GM23338 (cell line): ENCODE results near the gene GRID2. TPM values are rescaled to one million over a fixed set of nuclear protein-coding genes. Genes with fewer than 3 reads are reported as not detected.

Experiments
- ATAC-seq: fragments of 200-7000 bp; cut with Tn5 transposase; 3 replicates; pipeline ENCODE4 v1.9.1; 2020
- DNase-seq: peaks from one replicate; pipeline ENCODE4 v3.0.0-alpha.2; 2015; ENCODE audit warnings: low spot score
- H2AFZ ChIP-seq: fragments of 200-600 bp; sonication (generic); 2 replicates; pipeline ENCODE4 v1.8.0; 2016; ENCODE audit warnings: antibody characterized with exemption, mild to moderate bottlenecking, moderate library complexity
- H3F3A ChIP-seq: fragments of 200-600 bp; sonication (generic); replicated peaks from 2 replicates; pipeline ENCODE4 v1.8.0; 2017; ENCODE audit warnings: antibody characterized with exemption, mixed run types, low read depth
- H3K27ac ChIP-seq: fragments of 200-600 bp; sonication (generic); 2 replicates; pipeline ENCODE4 v1.6.1; 2016; ENCODE audit warnings: low read depth
- H3K27me3 ChIP-seq: fragments of 200-600 bp; sonication (generic); 2 replicates; pipeline ENCODE4 v1.8.0; 2016; ENCODE audit warnings: mild to moderate bottlenecking, mixed run types, moderate library complexity; ENCODE audit not compliant: insufficient read depth
- H3K36me3 ChIP-seq: fragments of 200-600 bp; sonication (generic); 2 replicates; pipeline ENCODE4 v1.8.0; 2016; ENCODE audit warnings: mild to moderate bottlenecking; ENCODE audit not compliant: insufficient read depth
- H3K4me1 ChIP-seq: fragments of 200-600 bp; sonication (generic); 2 replicates; pipeline ENCODE4 v1.8.0; 2016; ENCODE audit warnings: mild to moderate bottlenecking, moderate library complexity; ENCODE audit not compliant: insufficient read depth
- H3K4me2 ChIP-seq: fragments of 200-600 bp; sonication (generic); 2 replicates; pipeline ENCODE4 v1.7.1; 2017; ENCODE audit warnings: mixed run types
- H3K4me3 ChIP-seq: fragments of 200-600 bp; sonication (generic); 2 replicates; pipeline ENCODE4 v1.6.1; 2016; ENCODE audit warnings: mixed run types
- H3K79me2 ChIP-seq: fragments of 200-600 bp; sonication (generic); replicated peaks from 2 replicates; pipeline ENCODE4 v1.8.0; 2017; ENCODE audit warnings: mild to moderate bottlenecking; ENCODE audit not compliant: insufficient read depth
- H3K9me2 ChIP-seq: fragments of 200-600 bp; sonication (generic); 2 replicates; pipeline ENCODE4 v1.8.0; 2017; ENCODE audit not compliant: insufficient read depth
- H4K20me1 ChIP-seq: fragments of 200-600 bp; sonication (generic); replicated peaks from 2 replicates; pipeline ENCODE4 v1.8.0; 2017; ENCODE audit warnings: mild to moderate bottlenecking; ENCODE audit not compliant: insufficient read depth
- H3K27ac Mint-ChIP-seq: 2 replicates; pipeline ENCODE4 v1.8.0; 2020; ENCODE audit warnings: inconsistent platforms, mild to moderate bottlenecking, moderate library complexity, mixed read lengths
- H3K27me3 Mint-ChIP-seq: 3 replicates; pipeline ENCODE4 v1.8.0; 2022; ENCODE audit warnings: low read depth, mild to moderate bottlenecking, moderate library complexity, mixed read lengths, inconsistent platforms; ENCODE audit not compliant: insufficient read depth, poor library complexity
- H3K36me3 Mint-ChIP-seq: 3 replicates; pipeline ENCODE4 v1.8.0; 2021; ENCODE audit warnings: low read depth, mild to moderate bottlenecking, inconsistent platforms, moderate library complexity, mixed read lengths
- H3K4me1 Mint-ChIP-seq: 3 replicates; pipeline ENCODE4 v1.8.0; 2020; ENCODE audit warnings: mild to moderate bottlenecking, inconsistent platforms, mixed read lengths
- H3K4me3 Mint-ChIP-seq: 3 replicates; pipeline ENCODE4 v1.8.0; 2021; ENCODE audit warnings: moderate library complexity, mild to moderate bottlenecking, inconsistent platforms, mixed read lengths
- H3K9me3 Mint-ChIP-seq: 3 replicates; pipeline ENCODE4 v1.8.0; 2020; ENCODE audit warnings: moderate library complexity, mild to moderate bottlenecking, inconsistent platforms, mixed read lengths
- CREB1 ChIP-seq: fragments of 250-450 bp; sonication (Bioruptor Pico); IDR thresholded peaks from 2 replicates; pipeline ENCODE4 v1.5.0; 2020; ENCODE audit warnings: low read depth, mild to moderate bottlenecking, moderate library complexity
- EZH2 ChIP-seq: fragments of 200-600 bp; sonication (generic); IDR thresholded peaks from one replicate; pipeline ENCODE4 v1.8.0; 2017; ENCODE audit warnings: antibody characterized with exemption, mild to moderate bottlenecking, low read depth; ENCODE audit not compliant: unreplicated experiment
- JUNB ChIP-seq: IDR thresholded peaks from one replicate; pipeline ENCODE4 v1.6.1; 2016; ENCODE audit warnings: antibody characterized with exemption; ENCODE audit not compliant: unreplicated experiment
- STAT1 ChIP-seq: IDR thresholded peaks from one replicate; pipeline ENCODE4 v1.6.1; 2016; ENCODE audit warnings: antibody characterized with exemption; ENCODE audit not compliant: unreplicated experiment
- polyA plus RNA-seq: library from polyadenylated mRNA; unstranded; fragments of >200 nt; fragmentation: Nextera tagmentation; extraction: Ambion mirVana; gene quantifications from 2 replicates; pipeline ENCODE4 v1.2.1, GENCODE V29; 2016
- total RNA-seq: library from RNA; depleted of rRNA; stranded (reverse); fragments of >200 nt; shearing (Covaris generic); gene quantifications from 2 replicates; pipeline ENCODE4 v1.2.3, GENCODE V29; 2014
- TF ChIP-seq, protein P1 (sequence below): IDR thresholded peaks from one replicate; pipeline ENCODE4 v1.6.1; 2018; ENCODE audit warnings: antibody characterized with exemption; ENCODE audit not compliant: unreplicated experiment
- TF ChIP-seq, protein P2 (sequence below), 2 experiments: fragments of 200-600 bp in 1 of 2; sonication (generic) in 1 of 2; conservative IDR thresholded peaks; 2 replicates each; pipeline versions ENCODE4 v1.5.1 to v1.6.1; 2016 to 2017; ENCODE audit warnings: antibody characterized with exemption in 2 of 2, low read depth in 2 of 2, mild to moderate bottlenecking in 2 of 2, moderate library complexity in 1 of 2
- TF ChIP-seq, protein P3 (sequence below): fragments of 250-450 bp; sonication (Bioruptor Pico); IDR thresholded peaks from 2 replicates; pipeline ENCODE4 v1.5.0; 2020; ENCODE audit warnings: mild to moderate bottlenecking, moderate library complexity

The GRID2 gene
- total and polyA plus RNA-seq, 2 experiments from 2014 or later, result 19.9 to 65.4 TPM

DNA sequence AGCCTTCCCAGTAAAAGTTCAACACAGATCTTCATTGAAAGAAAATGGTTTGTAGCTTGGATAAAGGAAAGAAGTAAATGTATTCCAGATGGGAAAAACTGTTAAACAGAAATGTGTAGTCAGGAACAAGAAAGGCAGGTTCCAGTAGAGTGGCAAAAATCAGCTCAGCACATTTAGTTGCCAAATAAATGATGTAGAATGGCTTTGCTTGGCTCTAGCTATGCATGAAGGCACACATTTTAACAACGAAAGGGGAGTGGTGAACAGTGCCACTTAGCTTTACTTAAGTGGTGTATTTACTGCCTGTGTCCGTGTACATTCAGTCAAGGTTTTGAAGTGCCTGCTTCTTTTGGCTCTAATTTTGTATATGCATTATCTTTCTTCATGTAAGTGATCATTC, 880.3 kb downstream of the GRID2 start (continued):
- TF ChIP-seq EZH2, result no peak
- no peak for TF ChIP-seq JUNB
- TF ChIP-seq, protein P1, sequence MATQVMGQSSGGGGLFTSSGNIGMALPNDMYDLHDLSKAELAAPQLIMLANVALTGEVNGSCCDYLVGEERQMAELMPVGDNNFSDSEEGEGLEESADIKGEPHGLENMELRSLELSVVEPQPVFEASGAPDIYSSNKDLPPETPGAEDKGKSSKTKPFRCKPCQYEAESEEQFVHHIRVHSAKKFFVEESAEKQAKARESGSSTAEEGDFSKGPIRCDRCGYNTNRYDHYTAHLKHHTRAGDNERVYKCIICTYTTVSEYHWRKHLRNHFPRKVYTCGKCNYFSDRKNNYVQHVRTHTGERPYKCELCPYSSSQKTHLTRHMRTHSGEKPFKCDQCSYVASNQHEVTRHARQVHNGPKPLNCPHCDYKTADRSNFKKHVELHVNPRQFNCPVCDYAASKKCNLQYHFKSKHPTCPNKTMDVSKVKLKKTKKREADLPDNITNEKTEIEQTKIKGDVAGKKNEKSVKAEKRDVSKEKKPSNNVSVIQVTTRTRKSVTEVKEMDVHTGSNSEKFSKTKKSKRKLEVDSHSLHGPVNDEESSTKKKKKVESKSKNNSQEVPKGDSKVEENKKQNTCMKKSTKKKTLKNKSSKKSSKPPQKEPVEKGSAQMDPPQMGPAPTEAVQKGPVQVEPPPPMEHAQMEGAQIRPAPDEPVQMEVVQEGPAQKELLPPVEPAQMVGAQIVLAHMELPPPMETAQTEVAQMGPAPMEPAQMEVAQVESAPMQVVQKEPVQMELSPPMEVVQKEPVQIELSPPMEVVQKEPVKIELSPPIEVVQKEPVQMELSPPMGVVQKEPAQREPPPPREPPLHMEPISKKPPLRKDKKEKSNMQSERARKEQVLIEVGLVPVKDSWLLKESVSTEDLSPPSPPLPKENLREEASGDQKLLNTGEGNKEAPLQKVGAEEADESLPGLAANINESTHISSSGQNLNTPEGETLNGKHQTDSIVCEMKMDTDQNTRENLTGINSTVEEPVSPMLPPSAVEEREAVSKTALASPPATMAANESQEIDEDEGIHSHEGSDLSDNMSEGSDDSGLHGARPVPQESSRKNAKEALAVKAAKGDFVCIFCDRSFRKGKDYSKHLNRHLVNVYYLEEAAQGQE, result no peak
- TF ChIP-seq, protein P2, sequence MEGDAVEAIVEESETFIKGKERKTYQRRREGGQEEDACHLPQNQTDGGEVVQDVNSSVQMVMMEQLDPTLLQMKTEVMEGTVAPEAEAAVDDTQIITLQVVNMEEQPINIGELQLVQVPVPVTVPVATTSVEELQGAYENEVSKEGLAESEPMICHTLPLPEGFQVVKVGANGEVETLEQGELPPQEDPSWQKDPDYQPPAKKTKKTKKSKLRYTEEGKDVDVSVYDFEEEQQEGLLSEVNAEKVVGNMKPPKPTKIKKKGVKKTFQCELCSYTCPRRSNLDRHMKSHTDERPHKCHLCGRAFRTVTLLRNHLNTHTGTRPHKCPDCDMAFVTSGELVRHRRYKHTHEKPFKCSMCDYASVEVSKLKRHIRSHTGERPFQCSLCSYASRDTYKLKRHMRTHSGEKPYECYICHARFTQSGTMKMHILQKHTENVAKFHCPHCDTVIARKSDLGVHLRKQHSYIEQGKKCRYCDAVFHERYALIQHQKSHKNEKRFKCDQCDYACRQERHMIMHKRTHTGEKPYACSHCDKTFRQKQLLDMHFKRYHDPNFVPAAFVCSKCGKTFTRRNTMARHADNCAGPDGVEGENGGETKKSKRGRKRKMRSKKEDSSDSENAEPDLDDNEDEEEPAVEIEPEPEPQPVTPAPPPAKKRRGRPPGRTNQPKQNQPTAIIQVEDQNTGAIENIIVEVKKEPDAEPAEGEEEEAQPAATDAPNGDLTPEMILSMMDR (conservative IDR thresholded peaks at IDR 0.05; ENCODE audit: low read depth in 2 of 2), result no peak

DNA sequence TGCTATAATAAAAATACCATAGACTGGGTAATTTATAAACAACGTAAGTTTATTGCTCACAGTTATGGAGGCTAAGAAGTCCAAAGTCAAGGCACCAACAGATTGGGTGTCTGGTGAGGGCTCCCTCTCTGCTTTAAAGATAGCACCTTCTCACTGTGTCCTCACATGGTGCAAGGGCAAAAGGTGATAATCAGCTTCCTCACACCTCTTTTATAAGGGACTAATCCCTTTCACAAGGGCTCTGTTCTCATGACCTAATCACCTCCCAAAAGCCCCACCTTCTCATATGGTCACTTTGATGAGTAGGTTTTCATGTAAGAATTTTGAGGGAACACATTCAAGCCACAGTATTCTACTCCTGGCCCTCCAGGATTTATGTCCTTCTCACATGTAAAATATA, 883.1 kb downstream of the GRID2 start:
- Histone ChIP-seq H3K27ac (no peak overlapping the region), H3K4me3 (no peak overlapping the region), H3K4me1 (no peaks in the 10 kb centered on the region), H4K20me1 (0 out of 2 replicates have a peak, but pooled peaks cover 3% of the 10 kb centered on the region), H2AFZ (no peak overlapping the region), H3K79me2 (no peaks in the 10 kb centered on the region), H3F3A (peaks cover 6% of the 10 kb centered on the region; the same call in 1 of the 2 replicates), H3K9me2 (no peaks in the 10 kb centered on the region), H3K4me2 (no peak overlapping the region), H3K36me3 (no peaks in the 10 kb centered on the region), H3K27me3 (no peaks in the 10 kb centered on the region)
- Mint-ChIP-seq H3K27me3 (no peaks in the 10 kb centered on the region), H3K27ac (no peak overlapping the region), H3K36me3 (no peaks in the 10 kb centered on the region; the same call in 2 of the 3 replicates), H3K4me1 (peaks cover 2% of the 10 kb centered on the region; the same call in 2 of the 3 replicates), H3K4me3 (no peak overlapping the region), H3K9me3 (no peaks in the 10 kb centered on the region)
- TF ChIP-seq CREB1 (no peak), STAT1 (no peak)
- TF ChIP-seq, protein P3, sequence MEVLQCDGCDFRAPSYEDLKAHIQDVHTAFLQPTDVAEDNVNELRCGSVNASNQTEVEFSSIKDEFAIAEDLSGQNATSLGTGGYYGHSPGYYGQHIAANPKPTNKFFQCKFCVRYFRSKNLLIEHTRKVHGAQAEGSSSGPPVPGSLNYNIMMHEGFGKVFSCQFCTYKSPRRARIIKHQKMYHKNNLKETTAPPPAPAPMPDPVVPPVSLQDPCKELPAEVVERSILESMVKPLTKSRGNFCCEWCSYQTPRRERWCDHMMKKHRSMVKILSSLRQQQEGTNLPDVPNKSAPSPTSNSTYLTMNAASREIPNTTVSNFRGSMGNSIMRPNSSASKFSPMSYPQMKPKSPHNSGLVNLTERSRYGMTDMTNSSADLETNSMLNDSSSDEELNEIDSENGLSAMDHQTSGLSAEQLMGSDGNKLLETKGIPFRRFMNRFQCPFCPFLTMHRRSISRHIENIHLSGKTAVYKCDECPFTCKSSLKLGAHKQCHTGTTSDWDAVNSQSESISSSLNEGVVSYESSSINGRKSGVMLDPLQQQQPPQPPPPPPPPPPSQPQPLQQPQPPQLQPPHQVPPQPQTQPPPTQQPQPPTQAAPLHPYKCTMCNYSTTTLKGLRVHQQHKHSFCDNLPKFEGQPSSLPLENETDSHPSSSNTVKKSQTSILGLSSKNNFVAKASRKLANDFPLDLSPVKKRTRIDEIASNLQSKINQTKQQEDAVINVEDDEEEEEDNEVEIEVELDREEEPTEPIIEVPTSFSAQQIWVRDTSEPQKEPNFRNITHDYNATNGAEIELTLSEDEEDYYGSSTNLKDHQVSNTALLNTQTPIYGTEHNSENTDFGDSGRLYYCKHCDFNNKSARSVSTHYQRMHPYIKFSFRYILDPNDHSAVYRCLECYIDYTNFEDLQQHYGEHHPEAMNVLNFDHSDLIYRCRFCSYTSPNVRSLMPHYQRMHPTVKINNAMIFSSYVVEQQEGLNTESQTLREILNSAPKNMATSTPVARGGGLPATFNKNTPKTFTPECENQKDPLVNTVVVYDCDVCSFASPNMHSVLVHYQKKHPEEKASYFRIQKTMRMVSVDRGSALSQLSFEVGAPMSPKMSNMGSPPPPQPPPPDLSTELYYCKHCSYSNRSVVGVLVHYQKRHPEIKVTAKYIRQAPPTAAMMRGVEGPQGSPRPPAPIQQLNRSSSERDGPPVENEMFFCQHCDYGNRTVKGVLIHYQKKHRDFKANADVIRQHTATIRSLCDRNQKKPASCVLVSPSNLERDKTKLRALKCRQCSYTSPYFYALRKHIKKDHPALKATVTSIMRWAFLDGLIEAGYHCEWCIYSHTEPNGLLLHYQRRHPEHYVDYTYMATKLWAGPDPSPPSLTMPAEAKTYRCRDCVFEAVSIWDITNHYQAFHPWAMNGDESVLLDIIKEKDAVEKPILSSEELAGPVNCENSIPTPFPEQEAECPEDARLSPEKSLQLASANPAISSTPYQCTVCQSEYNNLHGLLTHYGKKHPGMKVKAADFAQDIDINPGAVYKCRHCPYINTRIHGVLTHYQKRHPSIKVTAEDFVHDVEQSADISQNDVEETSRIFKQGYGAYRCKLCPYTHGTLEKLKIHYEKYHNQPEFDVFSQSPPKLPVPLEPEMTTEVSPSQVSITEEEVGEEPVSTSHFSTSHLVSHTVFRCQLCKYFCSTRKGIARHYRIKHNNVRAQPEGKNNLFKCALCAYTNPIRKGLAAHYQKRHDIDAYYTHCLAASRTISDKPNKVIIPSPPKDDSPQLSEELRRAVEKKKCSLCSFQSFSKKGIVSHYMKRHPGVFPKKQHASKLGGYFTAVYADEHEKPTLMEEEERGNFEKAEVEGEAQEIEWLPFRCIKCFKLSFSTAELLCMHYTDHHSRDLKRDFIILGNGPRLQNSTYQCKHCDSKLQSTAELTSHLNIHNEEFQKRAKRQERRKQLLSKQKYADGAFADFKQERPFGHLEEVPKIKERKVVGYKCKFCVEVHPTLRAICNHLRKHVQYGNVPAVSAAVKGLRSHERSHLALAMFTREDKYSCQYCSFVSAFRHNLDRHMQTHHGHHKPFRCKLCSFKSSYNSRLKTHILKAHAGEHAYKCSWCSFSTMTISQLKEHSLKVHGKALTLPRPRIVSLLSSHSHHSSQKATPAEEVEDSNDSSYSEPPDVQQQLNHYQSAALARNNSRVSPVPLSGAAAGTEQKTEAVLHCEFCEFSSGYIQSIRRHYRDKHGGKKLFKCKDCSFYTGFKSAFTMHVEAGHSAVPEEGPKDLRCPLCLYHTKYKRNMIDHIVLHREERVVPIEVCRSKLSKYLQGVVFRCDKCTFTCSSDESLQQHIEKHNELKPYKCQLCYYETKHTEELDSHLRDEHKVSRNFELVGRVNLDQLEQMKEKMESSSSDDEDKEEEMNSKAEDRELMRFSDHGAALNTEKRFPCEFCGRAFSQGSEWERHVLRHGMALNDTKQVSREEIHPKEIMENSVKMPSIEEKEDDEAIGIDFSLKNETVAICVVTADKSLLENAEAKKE, result no peak
- DNase-seq, result no peak
- ATAC-seq, result no peak
